Measurements from ENCODE around the gene NKD1.
"Not testable (repeated sequence)": the region's sequence is repeated elsewhere in the genome, so short reads cannot be mapped to it uniquely, and the experiment has no call there.

Gene NKD1

DNA sequence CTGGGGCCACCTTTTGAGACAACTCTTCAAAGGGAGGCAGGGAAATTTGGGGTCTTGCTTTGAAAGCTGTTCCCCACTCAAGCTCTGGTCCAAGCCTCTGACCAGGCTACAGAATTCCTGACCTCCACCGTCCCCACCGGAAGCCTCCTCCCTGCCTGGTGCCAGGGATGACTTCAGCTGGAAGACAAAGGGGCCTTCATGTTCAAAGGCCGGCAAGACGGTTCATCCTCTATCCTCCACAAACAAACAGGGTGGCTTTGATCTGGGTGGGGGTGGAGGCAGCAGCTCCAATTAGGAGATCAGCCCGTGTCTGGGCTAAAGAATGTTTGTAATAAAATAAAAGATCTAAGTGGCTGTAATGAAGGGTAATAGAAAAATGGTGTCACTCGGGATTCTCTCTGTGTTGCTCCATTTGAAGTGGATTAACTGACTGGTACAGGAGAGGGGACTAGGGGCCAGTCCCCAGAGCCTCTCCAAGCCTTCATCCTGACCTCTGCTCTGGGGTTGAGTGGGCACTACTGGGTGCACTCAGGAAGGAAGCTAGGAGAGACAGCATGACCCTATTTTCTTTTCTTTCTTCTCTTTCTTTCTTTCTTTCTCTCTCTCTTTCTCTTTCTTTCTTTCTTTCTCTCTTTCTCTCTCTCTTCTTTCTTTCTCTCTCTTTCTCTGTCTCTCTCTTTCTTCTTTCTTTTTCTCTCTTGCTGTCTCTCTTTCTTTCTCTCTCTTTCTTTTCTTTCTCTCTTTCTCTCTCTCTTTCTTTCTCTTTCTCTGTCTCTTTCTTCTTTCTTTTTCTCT, 27.5 kb upstream of the NKD1 start:
- no peak for FAIRE-seq

DNA sequence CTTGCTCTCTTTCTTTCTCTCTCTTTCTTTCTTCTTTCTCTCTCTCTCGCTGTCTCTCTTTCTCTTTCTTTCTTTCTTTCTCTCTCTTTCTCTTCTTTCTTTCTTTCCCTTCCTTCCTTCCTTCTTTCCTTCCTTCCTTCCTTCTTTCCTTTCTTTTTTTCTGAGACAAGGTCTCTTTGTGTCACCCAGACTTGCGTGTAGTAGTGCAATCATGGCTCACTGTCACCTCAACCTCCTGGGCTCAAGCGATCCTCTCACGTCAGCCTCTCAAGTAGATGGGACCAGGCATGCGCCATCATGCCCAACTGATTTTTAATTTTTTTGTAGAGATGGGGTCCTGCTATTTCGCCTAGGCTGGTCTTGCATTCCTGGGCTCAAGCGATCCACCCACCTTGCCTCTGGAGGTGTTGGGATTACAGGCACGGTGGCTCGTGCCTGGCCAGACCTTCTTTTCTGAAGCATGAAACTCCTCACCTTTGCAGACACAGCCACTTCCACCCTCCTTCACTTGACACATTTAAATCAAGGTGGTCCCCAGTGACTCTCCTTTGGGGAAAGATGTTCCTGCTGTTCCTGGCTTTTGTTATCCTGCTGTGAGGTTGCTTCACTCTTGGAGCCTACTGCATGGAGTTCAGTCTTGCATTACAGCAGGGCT, 26.8 kb upstream of the NKD1 start:
- FAIRE-seq: no peak

GRCh38 chr16:50522324-50522723, 25.9 kb upstream of the NKD1 start:
- FAIRE-seq: no peak

DNA sequence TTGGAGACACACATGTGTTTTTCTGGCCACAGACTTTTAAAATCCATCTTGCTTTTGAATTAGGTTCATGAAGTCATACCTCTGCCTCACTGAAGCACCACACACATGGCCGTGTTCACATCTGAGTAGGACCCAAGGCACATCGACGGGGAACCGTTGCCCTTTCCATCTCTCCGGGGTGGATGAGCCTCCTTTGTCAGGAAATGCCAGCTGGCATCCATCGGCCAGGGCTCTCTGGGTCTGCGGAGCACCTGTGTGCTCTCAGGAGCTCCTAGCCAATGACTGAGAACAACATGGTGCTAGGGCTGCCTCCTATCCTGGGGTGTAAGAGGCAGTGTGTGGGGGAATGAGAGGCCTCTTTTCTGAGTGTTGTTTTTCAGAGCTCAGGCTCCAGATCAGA, 24.5 kb upstream of the NKD1 start:
- no peak for FAIRE-seq

GRCh38 chr16:50525262-50525661, 22.9 kb upstream of the NKD1 start:
- FAIRE-seq: no peak

DNA sequence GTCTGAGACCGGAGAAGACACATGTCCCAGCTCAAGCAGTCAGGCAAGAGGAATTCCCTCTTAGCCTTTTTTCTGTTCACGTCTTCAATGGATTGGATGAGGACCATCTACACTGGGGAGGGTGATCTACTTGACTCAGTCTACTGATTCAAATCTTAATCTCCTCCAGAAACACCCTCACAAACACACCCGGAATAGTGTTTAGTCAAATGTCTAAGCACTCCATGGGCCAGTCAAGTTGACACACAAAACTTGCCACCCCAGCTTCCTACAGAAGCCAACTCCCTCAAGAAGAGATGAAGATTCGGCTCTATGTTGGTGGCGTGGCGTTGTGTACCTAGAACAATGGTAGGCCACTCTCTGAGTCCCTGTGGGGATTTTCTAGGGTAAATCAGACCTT, 22.5 kb upstream of the NKD1 start:
- FAIRE-seq: no peak

DNA sequence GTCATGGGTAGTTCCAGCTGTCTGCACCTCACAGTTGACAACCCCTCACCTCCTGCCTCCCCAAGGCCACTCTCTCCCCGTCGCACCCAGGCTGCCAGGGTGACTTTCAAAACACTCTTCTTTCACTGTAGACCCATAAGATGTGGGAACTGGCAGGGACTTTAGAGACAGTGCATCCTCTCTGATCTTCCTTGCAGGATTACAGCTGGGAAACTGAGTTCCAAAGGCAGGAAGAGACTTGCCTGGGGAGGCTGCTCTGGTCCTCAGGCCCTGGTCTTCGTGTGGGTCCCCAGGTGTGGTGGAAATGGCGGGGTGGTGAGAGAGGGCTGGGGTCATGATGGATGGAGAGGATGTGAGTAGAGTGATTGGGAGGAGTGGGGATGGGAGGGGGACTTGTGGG, 21.9 kb upstream of the NKD1 start:
- no peak for FAIRE-seq

GRCh38 chr16:50526796-50527195, 21.4 kb upstream of the NKD1 start:
- no peak for FAIRE-seq

- FAIRE-seq: no peak
These were observed 19.4 kb upstream of the NKD1 start for GRCh38 chr16:50528820-50529219.

DNA sequence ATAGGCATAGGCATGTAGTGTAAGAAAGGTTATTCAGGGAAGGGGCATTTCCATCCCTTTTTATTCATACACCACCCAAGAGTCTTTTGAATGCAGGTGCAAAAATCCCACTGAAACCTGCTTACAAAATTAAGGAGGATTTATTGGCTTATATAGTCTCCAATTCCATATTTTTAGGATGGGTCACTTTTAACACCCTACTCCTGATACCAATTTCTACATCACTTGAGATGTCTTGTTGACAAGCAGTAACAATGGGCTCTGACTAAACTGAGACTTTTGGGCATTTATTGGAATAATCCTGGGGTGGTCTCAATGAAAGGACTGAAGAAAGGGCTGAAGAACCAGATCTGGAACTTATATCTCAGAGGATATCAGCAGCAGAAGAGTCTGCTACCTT, 18.9 kb upstream of the NKD1 start:
- FAIRE-seq: no peak

DNA sequence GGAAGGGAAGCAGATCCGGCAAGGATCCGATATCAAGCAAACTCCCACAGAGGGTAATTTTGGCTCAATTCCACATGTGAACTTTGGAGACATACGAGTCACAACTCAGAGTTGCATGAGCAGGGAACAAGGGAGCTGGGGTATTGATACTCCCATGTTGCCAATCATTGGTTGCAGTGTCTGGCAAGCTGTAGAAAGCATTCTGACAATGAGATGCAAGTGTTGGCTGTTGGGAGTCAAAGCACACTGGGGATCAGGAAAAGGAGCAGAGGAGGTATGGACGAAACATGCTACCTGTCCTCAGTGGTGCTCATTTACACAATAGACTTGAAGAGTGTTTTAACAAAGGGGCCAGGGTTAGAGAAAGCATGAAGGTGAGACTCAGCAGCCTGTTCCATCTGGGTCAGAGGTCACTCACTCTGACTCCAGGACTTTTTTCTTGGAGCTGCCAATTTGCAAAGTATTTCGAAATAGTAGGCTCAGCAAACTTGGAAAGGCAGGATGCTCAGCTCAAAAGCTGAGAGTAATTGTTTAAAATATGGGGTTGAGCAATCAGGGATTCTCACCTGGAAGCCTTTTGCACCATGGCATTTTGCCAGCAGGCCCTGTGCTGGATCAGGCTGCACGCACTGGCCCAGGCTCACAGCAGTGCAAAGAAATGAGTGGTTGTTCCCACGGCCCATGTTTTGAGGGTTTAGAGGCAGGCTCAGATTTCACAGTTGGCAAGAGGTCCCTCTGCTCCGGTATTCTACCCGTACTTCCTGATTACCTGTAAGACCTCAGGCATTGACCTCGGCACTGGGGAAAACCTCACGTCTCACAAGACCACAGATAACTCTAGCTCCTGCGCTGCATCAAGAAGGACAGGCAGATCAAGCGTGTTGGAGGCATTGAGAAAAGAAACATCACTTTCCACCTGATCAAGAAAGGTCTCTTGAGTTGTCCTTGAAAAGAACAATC, 17.6 kb upstream of the NKD1 start:
- FAIRE-seq: no peak

GRCh38 chr16:50531359-50531758, 16.8 kb upstream of the NKD1 start:
- no peak for FAIRE-seq

DNA sequence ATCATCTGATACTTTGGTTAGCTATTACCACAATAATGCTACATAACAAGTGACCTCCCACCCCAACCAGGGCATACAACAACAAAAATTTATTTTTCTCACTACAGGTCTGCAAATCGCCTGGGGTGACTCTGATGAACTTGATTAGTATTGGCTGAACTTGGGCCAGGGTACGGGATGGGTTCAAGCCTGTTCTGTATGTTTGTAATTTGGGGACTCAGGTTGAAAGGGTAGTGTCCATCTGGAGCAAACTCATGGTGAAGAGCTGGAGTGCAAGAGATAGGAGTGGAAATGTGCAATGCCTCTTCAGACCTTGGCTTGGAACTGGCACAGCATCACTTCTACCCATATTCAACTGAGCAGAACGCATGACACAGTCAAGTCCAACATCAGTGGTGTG, 16.3 kb upstream of the NKD1 start:
- FAIRE-seq: no peak

DNA sequence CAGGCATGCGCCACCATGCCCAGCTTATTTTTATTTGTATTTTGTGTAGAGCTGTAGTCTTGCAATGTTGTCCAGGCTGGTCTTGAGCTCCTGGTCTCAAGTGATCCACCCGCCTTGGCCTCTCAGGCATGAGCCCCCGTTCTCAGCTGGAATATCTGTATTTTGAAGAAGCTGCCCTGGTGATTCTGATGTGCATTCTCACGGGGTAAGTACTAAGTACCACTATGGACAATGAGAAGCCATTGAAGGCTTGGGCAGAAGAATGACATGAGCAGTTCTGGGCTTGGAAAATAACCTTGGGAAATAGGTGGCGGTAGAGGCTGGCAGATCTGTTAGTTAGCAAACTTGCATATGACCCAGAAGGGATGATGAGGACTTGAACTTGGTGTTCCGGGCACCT, 15.6 kb upstream of the NKD1 start:
- no peak for FAIRE-seq

- FAIRE-seq: no peak
These were observed 14.9 kb upstream of the NKD1 start for GRCh38 chr16:50533317-50533716.

GRCh38 chr16:50534091-50534490, 14.1 kb upstream of the NKD1 start:
- FAIRE-seq: no peak

- FAIRE-seq: no peak
These were observed 13.6 kb upstream of the NKD1 start for GRCh38 chr16:50534556-50534955.

- FAIRE-seq: no peak
These were observed 13.2 kb upstream of the NKD1 start for GRCh38 chr16:50534958-50535357.

GRCh38 chr16:50535506-50536257, 12.5 kb upstream of the NKD1 start:
- no peak for FAIRE-seq

GRCh38 chr16:50536258-50536645, 11.9 kb upstream of the NKD1 start:
- not testable (repeated sequence) for FAIRE-seq

DNA sequence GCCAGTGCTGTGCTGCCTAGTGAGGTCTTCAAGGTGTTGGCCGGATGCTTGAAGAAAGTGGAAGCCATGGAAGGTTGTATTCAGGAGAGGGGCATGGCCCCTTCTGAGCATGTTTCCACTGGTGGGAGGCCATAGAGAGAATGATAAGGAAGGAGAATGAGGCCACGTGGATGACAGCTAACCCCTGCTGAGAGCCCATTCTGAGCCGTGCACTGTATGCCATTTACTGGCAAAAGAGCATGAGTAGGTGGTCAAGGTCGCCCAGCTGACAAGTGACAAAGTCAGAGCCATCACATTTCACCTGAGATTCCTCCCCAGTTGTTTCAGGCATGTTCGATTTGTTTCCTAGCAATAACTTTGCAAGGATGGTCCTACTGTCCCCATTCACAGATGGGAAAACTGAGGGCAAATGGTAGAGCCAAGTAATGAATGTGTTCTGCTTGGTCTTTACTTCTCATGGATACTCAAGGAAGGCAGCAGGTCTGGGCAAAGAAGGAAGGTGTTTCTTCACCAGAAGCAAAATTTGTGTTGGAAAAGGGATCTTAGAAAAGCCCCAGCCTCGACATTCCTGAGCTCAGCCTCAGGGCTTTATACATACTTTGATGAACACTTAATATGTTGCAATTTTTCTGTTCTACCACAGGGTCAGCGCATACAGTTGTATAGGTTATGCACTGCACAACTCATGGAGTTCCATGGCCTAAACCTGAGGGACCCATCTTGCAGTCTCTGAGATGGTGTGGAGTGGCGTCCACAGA, 10.5 kb upstream of the NKD1 start:
- no peak for FAIRE-seq
